ENCODE data around the gene EIF4E1B.
A peak's percentile ranks its signal among the peaks of the same experiment; 100 is the strongest.
"Not testable (repeated sequence)": the region's sequence is repeated elsewhere in the genome, so short reads cannot be mapped to it uniquely, and the experiment has no call there.

The EIF4E1B gene

GRCh38 chr5:176595386-176595943 is 35.0 kb upstream of the EIF4E1B start:
- Histone ChIP-seq H3K9me3 (ENCODE audit: low read length) (no peaks in the 10 kb centered on the region), H3K36me3 (ENCODE audit: insufficient read depth, low read length) (no peaks in the 10 kb centered on the region), H3K27me3 (ENCODE audit: control insufficient read depth in 1 of 2, insufficient read depth in 2 of 2, low read length in 2 of 2) (peaks cover 0 to 30% of the 10 kb centered on the region in 2 donors), H3K4me1 (ENCODE audit: insufficient read depth, low read length) (peaks cover 4% of the 10 kb centered on the region), H3K9ac (ENCODE audit: low read length) (no peak overlapping the region), H3K4me3 (ENCODE audit: low read depth in 1 of 2, low read length in 2 of 2) (no peak overlapping the region), H3K27ac (ENCODE audit: low read depth, low read length) (no peak overlapping the region)

- peaks cover 4% of the 10 kb centered on the region for H3K4me1 ChIP-seq (ENCODE audit: insufficient read depth, low read length)
- peak overlapping the region in 1 of 2 donors; percentile 32 for H3K4me3 ChIP-seq (ENCODE audit: low read depth in 1 of 2, low read length in 2 of 2)
- H3K27ac ChIP-seq (ENCODE audit: low read depth, low read length), result no peak overlapping the region
- H3K9ac ChIP-seq (ENCODE audit: low read length), result no peak overlapping the region
- no peaks in the 10 kb centered on the region for H3K36me3 ChIP-seq (ENCODE audit: insufficient read depth, low read length)
- peaks cover 0 to 30% of the 10 kb centered on the region in 2 donors for H3K27me3 ChIP-seq (ENCODE audit: control insufficient read depth in 1 of 2, insufficient read depth in 2 of 2, low read length in 2 of 2)
- no peaks in the 10 kb centered on the region for H3K9me3 ChIP-seq (ENCODE audit: low read length)
Observed at GRCh38 chr5:176596069-176596644, 34.3 kb upstream of the EIF4E1B start.

GRCh38 chr5:176596689-176597416 is 33.6 kb upstream of the EIF4E1B start:
- Histone ChIP-seq H3K9me3 (ENCODE audit: low read length) (no peaks in the 10 kb centered on the region), H3K27ac (ENCODE audit: low read depth, low read length) (no peak overlapping the region), H3K36me3 (ENCODE audit: insufficient read depth, low read length) (no peaks in the 10 kb centered on the region), H3K4me3 (ENCODE audit: low read depth in 1 of 2, low read length in 2 of 2) (peak overlapping the region in 1 of 2 donors; percentile 32), H3K9ac (ENCODE audit: low read length) (no peak overlapping the region), H3K4me1 (ENCODE audit: insufficient read depth, low read length) (peaks cover 4% of the 10 kb centered on the region), H3K27me3 (ENCODE audit: control insufficient read depth in 1 of 2, insufficient read depth in 2 of 2, low read length in 2 of 2) (peaks cover 0 to 30% of the 10 kb centered on the region in 2 donors)

- Histone ChIP-seq H3K36me3 (ENCODE audit: insufficient read depth, low read length) (no peaks in the 10 kb centered on the region), H3K9ac (ENCODE audit: low read length) (no peak overlapping the region), H3K27ac (ENCODE audit: low read depth, low read length) (no peak overlapping the region)
Observed at GRCh38 chr5:176597417-176598389, 32.8 kb upstream of the EIF4E1B start.

GRCh38 chr5:176599749-176600430 is 30.6 kb upstream of the EIF4E1B start:
- not testable (repeated sequence) for H3K36me3 ChIP-seq (ENCODE audit: insufficient read depth, low read length); H3K9me3 ChIP-seq (ENCODE audit: low read length); H3K4me3 ChIP-seq (ENCODE audit: low read depth in 1 of 2, low read length in 2 of 2); H3K27ac ChIP-seq (ENCODE audit: low read depth, low read length); H3K4me1 ChIP-seq (ENCODE audit: insufficient read depth, low read length); H3K9ac ChIP-seq (ENCODE audit: low read length)
- H3K27me3 ChIP-seq (ENCODE audit: control insufficient read depth in 1 of 2, insufficient read depth in 2 of 2, low read length in 2 of 2), result peaks cover 0 to 21% of the 10 kb centered on the region in 2 donors

More at GRCh38 chr5:176597417-176598389, 32.8 kb upstream of the EIF4E1B start:
- H3K9me3 ChIP-seq (ENCODE audit: low read length), result no peaks in the 10 kb centered on the region
- no peak overlapping the region for H3K4me3 ChIP-seq (ENCODE audit: low read depth in 1 of 2, low read length in 2 of 2)
- peaks cover 0 to 30% of the 10 kb centered on the region in 2 donors for H3K27me3 ChIP-seq (ENCODE audit: control insufficient read depth in 1 of 2, insufficient read depth in 2 of 2, low read length in 2 of 2)
- H3K4me1 ChIP-seq (ENCODE audit: insufficient read depth, low read length), result peaks cover 4% of the 10 kb centered on the region

GRCh38 chr5:176601901-176602482 is 28.5 kb upstream of the EIF4E1B start:
- Histone ChIP-seq H3K27ac (ENCODE audit: low read depth, low read length) (no peak overlapping the region), H3K27me3 (ENCODE audit: control insufficient read depth in 1 of 2, insufficient read depth in 2 of 2, low read length in 2 of 2) (peaks cover 0 to 6% of the 10 kb centered on the region in 2 donors), H3K9me3 (ENCODE audit: low read length) (no peaks in the 10 kb centered on the region), H3K36me3 (ENCODE audit: insufficient read depth, low read length) (no peaks in the 10 kb centered on the region), H3K9ac (ENCODE audit: low read length) (no peak overlapping the region), H3K4me1 (ENCODE audit: insufficient read depth, low read length) (no peaks in the 10 kb centered on the region), H3K4me3 (ENCODE audit: low read depth in 1 of 2, low read length in 2 of 2) (no peak overlapping the region)

GRCh38 chr5:176603091-176603490 is 27.4 kb upstream of the EIF4E1B start:
- Histone ChIP-seq H3K9ac (ENCODE audit: low read length) (no peak overlapping the region), H3K9me3 (ENCODE audit: low read length) (no peaks in the 10 kb centered on the region), H3K27me3 (ENCODE audit: control insufficient read depth in 1 of 2, insufficient read depth in 2 of 2, low read length in 2 of 2) (peaks cover 2% of the 10 kb centered on the region in 2 donors), H3K4me1 (ENCODE audit: insufficient read depth, low read length) (no peaks in the 10 kb centered on the region), H3K4me3 (ENCODE audit: low read depth in 1 of 2, low read length in 2 of 2) (no peak overlapping the region), H3K27ac (ENCODE audit: low read depth, low read length) (no peak overlapping the region), H3K36me3 (ENCODE audit: insufficient read depth, low read length) (no peaks in the 10 kb centered on the region)

- no peaks in the 10 kb centered on the region for H3K4me1 ChIP-seq (ENCODE audit: insufficient read depth, low read length)
- no peak overlapping the region for H3K9ac ChIP-seq (ENCODE audit: low read length)
- no peaks in the 10 kb centered on the region for H3K36me3 ChIP-seq (ENCODE audit: insufficient read depth, low read length)
- no peaks in the 10 kb centered on the region for H3K9me3 ChIP-seq (ENCODE audit: low read length)
- H3K27ac ChIP-seq (ENCODE audit: low read depth, low read length), result no peak overlapping the region
- H3K4me3 ChIP-seq (ENCODE audit: low read depth in 1 of 2, low read length in 2 of 2), result no peak overlapping the region
- H3K27me3 ChIP-seq (ENCODE audit: control insufficient read depth in 1 of 2, insufficient read depth in 2 of 2, low read length in 2 of 2), result peaks cover 5 to 15% of the 10 kb centered on the region in 2 donors
Observed at GRCh38 chr5:176606032-176606431, 24.4 kb upstream of the EIF4E1B start.

GRCh38 chr5:176606875-176607274 is 23.6 kb upstream of the EIF4E1B start:
- H3K27ac ChIP-seq (ENCODE audit: low read depth, low read length), result no peak overlapping the region
- no peak overlapping the region for H3K4me3 ChIP-seq (ENCODE audit: low read depth in 1 of 2, low read length in 2 of 2)
- no peaks in the 10 kb centered on the region for H3K36me3 ChIP-seq (ENCODE audit: insufficient read depth, low read length)
- no peaks in the 10 kb centered on the region for H3K9me3 ChIP-seq (ENCODE audit: low read length)
- no peak overlapping the region for H3K9ac ChIP-seq (ENCODE audit: low read length)
- H3K27me3 ChIP-seq (ENCODE audit: control insufficient read depth in 1 of 2, insufficient read depth in 2 of 2, low read length in 2 of 2), result peaks cover 5 to 18% of the 10 kb centered on the region in 2 donors
- H3K4me1 ChIP-seq (ENCODE audit: insufficient read depth, low read length), result no peaks in the 10 kb centered on the region

- Histone ChIP-seq H3K9me3 (ENCODE audit: low read length) (no peaks in the 10 kb centered on the region), H3K36me3 (ENCODE audit: insufficient read depth, low read length) (no peaks in the 10 kb centered on the region), H3K27me3 (ENCODE audit: control insufficient read depth in 1 of 2, insufficient read depth in 2 of 2, low read length in 2 of 2) (peaks cover 5 to 23% of the 10 kb centered on the region in 2 donors), H3K27ac (ENCODE audit: low read depth, low read length) (no peak overlapping the region), H3K9ac (ENCODE audit: low read length) (no peak overlapping the region), H3K4me1 (ENCODE audit: insufficient read depth, low read length) (no peaks in the 10 kb centered on the region), H3K4me3 (ENCODE audit: low read depth in 1 of 2, low read length in 2 of 2) (no peak overlapping the region)
Observed at GRCh38 chr5:176608142-176608705, 22.3 kb upstream of the EIF4E1B start.
